Esophagus squamous epithelium (tissue), 4 donors: ENCODE results near the gene MYO15A.

Source experiments
- POLR2A ChIP-seq, 4 donors: fragments of 450-650 bp; IDR thresholded peaks; one replicate each; pipeline ENCODE4 v1.6.1; 2017; ENCODE audit warnings: antibody characterized with exemption in 4 of 4, mild to moderate bottlenecking in 4 of 4, moderate library complexity in 3 of 4
- TF ChIP-seq, protein P1 (sequence below), 6 experiments: fragments of 450-650 bp in 4 of 6; fragments of 200-600 bp in 2 of 6; sonication (generic) in 2 of 6; IDR thresholded peaks; one replicate each; pipeline ENCODE4 v1.5.1; 2016 to 2019; ENCODE audit warnings: antibody characterized with exemption in 6 of 6, mild to moderate bottlenecking in 4 of 6, moderate library complexity in 4 of 6

DNA sequence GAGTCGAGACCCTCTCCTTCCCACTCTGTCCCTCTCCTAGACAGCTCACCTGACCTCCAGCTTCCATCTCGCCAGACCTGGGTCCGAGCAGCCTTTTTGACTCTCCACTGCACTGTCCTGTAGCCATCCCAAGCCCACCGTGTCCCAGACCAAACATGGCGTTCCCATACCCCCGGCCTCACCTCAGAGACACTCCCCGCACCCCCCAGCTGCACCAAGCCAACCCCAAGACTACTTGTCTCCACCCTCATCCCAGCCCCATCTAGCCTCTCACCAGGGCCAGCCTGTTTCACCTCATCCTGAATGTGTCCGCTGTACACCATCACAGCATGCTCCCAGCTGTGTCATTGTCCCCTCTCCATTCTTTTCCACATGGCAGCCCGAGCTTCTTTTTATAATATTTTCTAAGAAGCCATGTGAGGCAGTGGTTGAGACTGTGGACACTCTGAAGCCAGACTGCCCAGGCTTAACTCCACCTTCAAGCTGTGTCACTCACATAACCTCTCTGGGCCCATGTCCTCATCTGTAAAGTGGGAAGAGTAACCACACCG lies 1.5 kb downstream of the MYO15A start:
- TF ChIP-seq, protein P1, sequence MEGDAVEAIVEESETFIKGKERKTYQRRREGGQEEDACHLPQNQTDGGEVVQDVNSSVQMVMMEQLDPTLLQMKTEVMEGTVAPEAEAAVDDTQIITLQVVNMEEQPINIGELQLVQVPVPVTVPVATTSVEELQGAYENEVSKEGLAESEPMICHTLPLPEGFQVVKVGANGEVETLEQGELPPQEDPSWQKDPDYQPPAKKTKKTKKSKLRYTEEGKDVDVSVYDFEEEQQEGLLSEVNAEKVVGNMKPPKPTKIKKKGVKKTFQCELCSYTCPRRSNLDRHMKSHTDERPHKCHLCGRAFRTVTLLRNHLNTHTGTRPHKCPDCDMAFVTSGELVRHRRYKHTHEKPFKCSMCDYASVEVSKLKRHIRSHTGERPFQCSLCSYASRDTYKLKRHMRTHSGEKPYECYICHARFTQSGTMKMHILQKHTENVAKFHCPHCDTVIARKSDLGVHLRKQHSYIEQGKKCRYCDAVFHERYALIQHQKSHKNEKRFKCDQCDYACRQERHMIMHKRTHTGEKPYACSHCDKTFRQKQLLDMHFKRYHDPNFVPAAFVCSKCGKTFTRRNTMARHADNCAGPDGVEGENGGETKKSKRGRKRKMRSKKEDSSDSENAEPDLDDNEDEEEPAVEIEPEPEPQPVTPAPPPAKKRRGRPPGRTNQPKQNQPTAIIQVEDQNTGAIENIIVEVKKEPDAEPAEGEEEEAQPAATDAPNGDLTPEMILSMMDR (IDR thresholded peaks at IDR 0.05): no peak
- TF ChIP-seq POLR2A (IDR thresholded peaks at IDR 0.05): no peak
